Stimulated activated CD8-positive, alpha-beta memory T cell treated with anti-CD3 and anti-CD28 coated beads, Interleukin-12 subunit alpha, Interleukin-12 subunit beta, amount 100 ng/mL, for 4 hours (primary cell): Measurements from ENCODE around the gene MGAT2.
"Not testable (repeated sequence)": the region's sequence is repeated elsewhere in the genome, so short reads cannot be mapped to it uniquely, and the experiment has no call there.

ENCODE experiments used
- DNase-seq: peaks from one replicate; pipeline ENCODE4 v3.0.0-alpha.2; 2020; ENCODE audit warnings: low read depth

The MGAT2 gene

GRCh38 chr14:49612671-49613070 lies 7.9 kb upstream of the MGAT2 start:
- no peak for DNase-seq

- no peak for DNase-seq
Measured at GRCh38 chr14:49614196-49614595, 6.4 kb upstream of the MGAT2 start.

DNA sequence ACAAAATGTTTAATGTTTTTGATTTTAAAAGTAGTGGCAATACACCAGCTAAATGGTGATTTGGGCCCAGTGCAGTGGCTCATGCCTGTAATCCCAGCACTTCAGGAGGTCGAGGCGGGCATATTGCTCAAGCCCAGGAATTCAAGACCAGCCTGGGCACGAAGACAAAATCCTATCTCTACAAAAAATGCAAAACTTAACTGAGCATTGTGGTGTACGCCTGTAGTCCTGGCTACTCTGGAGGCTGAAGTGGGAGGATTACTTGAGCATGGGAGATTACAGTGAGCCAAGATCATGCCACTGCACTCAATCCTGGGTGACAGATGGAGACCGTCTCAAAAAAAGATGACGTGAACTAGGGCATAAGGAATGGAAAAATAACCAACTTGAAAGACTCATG lies 4.8 kb upstream of the MGAT2 start:
- DNase-seq, result no peak

DNA sequence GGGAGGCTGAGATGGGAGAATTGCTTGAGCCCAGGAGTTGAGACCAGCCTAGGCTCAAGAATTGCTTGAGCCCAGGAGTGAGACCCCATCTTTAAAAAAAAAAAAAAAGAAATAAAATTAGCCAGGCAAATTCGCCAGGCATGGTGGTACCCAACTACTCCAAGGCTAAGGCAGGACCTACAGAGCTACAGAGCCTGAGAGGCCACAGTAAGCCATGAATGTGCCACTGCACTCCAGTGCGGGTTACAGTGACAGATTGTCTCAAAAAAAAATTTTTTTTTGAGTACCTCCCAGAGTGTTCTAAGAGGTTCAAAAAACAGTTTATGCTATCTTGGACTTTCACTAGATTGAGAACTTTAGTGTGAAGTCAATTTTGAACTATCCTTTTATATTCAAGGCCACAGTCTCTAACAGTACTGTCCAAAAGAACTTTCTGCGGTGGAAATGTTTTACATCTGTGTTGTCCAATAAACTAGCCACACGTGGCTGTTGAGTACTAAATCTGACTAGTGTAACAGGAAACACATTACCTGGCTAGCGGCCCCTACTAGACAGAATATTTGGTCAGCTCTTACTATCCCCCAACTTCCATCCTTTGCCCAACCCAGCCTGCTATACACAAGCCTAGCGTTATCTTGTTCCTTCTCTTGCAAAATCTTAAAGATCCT lies 2.6 kb upstream of the MGAT2 start:
- DNase-seq, result no peak

GRCh38 chr14:49619273-49619672 lies 1.3 kb upstream of the MGAT2 start:
- DNase-seq, result not testable (repeated sequence)

GRCh38 chr14:49619730-49620129 lies 869 bp upstream of the MGAT2 start:
- DNase-seq, result no peak

DNA sequence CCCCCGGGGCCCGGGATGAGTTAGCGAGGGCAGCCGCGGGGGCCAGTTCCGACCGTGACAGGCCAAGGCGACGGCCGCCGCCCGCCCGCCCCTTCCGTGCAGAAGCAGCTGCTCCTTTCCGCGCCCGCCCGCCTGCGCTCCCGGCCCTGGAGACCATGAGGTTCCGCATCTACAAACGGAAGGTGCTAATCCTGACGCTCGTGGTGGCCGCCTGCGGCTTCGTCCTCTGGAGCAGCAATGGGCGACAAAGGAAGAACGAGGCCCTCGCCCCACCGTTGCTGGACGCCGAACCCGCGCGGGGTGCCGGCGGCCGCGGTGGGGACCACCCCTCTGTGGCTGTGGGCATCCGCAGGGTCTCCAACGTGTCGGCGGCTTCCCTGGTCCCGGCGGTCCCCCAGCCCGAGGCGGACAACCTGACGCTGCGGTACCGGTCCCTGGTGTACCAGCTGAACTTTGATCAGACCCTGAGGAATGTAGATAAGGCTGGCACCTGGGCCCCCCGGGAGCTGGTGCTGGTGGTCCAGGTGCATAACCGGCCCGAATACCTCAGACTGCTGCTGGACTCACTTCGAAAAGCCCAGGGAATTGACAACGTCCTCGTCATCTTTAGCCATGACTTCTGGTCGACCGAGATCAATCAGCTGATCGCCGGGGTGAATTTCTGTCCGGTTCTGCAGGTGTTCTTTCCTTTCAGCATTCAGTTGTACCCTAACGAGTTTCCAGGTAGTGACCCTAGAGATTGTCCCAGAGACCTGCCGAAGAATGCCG lies 699 bp downstream of the MGAT2 start:
- peak; percentile 43 for DNase-seq

DNA sequence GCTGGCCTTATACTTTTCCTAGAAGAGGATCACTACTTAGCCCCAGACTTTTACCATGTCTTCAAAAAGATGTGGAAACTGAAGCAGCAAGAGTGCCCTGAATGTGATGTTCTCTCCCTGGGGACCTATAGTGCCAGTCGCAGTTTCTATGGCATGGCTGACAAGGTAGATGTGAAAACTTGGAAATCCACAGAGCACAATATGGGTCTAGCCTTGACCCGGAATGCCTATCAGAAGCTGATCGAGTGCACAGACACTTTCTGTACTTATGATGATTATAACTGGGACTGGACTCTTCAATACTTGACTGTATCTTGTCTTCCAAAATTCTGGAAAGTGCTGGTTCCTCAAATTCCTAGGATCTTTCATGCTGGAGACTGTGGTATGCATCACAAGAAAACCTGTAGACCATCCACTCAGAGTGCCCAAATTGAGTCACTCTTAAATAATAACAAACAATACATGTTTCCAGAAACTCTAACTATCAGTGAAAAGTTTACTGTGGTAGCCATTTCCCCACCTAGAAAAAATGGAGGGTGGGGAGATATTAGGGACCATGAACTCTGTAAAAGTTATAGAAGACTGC lies 1.5 kb downstream of the MGAT2 start:
- no peak for DNase-seq

GRCh38 chr14:49623387-49623786 lies 2.8 kb downstream of the MGAT2 start:
- DNase-seq, result no peak

- no peak for DNase-seq
Measured at GRCh38 chr14:49623941-49624839, 3.6 kb downstream of the MGAT2 start.

DNA sequence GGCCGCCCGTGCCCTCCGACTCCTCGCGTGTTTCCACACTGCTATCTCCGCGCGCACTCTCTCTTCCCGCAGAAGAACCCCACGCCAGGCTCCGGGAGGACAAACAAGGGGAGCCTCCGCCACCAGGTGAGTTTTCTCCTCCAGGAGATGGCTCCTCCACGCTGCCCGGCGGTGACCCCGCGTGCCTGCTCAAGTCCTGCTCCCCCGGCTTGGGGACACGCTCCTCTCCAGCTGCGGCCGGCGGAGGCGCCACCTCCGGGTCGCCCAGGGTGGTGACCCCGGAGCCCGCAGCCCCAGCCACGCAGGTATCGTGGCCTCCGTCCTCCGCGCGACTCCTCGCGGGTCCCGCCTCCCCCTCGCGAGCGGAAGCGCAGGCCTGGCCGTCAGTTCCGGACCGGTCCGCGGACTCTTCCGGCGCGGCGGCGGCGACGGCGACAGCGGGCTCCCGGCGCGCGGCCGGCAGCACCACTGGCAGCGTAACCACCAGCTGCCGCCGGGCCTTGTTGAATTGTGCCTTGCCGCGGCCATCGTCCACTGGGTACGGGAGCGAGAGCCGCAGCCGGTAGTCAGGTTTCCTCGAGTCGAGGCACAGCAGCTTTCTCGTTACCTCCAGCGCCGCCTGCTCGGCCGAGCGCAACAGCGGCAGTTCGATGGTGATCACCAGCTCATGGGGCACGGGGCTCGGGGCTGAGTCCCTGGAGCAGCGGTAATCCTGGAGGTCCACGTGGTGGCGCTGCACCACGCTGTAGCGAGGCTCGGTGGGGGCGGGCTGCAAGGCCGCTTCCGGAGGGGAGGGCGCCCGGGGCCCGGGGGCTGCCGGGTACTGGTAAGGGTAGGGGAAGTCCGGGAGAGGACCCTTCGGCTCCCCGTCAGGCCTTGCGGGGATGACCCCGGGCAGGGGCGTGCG lies 13.3 kb downstream of the MGAT2 start:
- DNase-seq, result peak; percentile 89

- peak; percentile 48 for DNase-seq
Measured at GRCh38 chr14:49634547-49635334, 14.1 kb downstream of the MGAT2 start, which contains the start of gene DNAAF2. DNAAF2 (minus strand) TSS chr14:49635244; CDS start chr14:49635149, 95 bp downstream.

- no peak for DNase-seq
Measured at GRCh38 chr14:49636866-49637265, 16.3 kb downstream of the MGAT2 start.

- DNase-seq, result no peak
Measured at GRCh38 chr14:49637534-49638078, 17.0 kb downstream of the MGAT2 start.

DNA sequence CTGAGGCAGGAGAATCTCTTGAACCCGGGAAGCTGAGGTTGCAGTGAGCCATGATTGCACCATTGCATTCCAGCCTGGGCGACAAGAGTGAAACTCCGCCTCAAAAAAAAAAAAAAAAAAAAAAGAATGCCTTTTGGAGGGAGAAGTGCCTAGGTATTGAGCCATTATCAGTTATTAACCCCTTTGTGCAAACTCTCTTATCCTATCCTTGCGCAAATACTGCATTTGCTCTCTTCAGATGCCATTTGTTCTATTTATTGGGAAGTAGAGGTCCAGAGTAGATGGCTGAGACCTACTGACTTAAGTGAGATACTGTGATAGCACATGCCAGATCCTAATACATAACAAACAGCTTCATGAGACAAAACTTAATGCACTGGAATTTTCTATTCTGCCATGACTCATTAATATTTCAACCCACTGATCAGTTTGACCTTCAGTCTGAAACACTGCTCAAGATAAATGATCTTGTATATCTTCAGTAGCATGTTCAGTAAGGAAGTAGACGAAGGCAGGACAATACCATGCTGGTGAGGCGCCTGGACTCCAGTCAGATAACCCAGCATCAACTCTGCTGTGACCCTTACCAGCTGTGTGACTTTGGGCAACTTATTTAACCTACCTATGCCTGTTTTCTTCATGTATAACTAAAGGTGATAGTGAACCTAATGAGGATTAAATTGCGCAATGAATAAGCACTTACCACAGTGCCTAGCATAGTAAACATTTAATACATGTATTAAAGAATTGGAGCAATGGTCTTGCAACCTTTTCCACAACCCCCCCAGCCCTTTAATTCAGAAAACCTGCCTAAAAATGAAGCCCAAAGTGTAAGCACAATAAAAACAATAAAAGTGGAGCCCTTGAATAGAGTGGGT lies 20.2 kb downstream of the MGAT2 start:
- no peak for DNase-seq

DNA sequence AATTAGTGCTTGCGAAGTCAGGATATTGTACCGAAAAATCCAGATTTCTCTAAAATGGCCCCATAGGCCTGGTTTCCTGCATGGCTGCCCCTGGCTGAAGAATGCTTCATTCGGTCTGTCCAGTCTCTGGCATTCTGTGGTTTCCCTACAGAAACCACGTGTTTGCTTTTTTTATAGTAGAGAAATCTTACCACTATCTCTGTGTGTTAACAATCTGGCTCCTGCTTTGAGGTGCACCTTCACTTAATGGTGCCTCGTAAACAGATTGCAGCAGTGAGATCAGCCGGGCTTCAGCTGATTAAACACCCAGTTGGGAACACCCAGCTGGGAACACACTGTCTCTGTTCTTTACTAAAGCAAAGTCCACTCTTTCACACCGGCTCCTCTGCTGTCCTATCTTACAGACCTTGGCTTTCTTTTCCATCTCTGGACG lies 21.1 kb downstream of the MGAT2 start:
- DNase-seq, result no peak

DNA sequence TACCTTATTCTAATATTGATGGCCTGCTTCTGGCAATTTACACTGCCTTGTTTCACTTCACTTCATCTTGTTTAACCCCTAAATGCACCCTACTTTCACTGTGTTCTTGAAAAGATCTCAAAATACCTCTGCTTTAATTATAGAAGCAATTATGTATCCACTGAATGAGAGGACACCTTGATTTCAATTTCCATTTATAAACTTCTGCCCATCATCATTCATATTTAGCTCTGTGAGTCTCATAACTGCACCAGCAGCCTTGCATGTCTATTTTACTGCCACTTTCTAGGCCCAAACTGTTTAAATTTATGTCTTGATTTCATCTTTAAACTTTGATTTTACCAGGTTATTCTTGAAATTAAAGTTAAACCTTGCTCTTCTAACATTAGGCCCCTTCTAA lies 21.6 kb downstream of the MGAT2 start:
- no peak for DNase-seq

DNA sequence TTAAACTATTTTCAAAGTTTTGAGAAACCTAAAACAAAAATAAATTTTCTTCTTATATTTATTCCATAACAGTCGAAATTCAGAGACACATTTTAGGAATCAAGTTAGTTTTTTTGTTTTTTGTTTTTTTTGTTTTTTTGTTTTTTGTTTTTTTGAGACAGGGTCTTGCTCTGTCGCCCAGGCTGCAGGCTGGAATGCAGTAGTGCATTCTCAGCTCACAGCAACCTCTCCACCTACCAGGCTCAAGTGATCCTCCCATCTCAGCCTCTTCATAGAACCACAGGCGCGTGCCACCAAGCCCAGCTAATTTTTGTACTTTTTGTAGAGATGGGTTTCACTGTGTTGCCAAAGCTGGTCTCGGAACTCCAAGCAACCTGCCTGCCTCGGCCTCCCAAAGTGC lies 32.9 kb downstream of the MGAT2 start:
- no peak for DNase-seq

DNA sequence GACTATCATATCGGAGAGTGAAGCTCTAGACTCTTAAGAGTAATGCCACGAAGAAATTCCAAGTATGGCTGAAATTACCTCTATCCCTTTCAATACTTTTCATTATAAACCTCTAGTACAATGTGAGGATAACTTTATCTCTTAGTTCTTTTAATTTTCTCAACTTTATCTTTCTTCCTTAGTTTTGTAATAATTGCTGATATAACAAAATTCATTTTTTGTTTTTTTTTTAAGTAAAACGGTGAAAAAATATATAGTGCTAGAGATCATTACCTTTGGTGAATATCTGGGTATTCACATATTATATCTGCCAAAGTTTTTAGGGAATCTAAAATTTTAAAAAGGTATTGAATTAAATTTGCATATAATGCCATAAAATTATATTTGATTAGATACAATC lies 33.9 kb downstream of the MGAT2 start:
- DNase-seq, result no peak
